Measurements from ENCODE around the gene PRAMEF25. TPM values are rescaled to one million over a fixed set of nuclear protein-coding genes. Genes with fewer than 3 reads are reported as not detected.

The PRAMEF25 gene
- total RNA-seq (2022; extraction: Qiagen RNA extraction), result not detected in 5 replicates

DNA sequence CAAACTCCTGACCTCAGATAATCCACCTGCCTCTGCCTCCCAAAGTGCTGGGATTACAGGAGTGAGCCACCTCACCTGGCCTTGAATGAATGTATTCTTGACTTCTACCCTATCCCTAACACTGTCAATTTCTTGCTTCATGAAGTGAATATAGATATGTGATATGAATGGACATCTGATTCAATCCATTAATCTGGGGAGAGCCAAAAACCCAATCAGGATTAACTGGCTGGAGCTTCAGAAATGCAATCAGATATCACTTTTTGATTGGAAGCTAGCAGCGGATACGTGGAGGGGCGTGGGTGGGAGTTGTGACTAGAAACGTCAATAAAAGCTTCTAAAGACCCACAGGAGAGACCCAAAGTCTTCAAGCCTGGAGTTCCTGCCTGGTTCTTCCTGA lies at the start of gene PRAMEF25:
Gene PRAMEF25 (plus strand): TSS at position 301 of the 400 bp plus-strand sequence. CDS start 2,920 bp downstream, outside the sequence.

DNA sequence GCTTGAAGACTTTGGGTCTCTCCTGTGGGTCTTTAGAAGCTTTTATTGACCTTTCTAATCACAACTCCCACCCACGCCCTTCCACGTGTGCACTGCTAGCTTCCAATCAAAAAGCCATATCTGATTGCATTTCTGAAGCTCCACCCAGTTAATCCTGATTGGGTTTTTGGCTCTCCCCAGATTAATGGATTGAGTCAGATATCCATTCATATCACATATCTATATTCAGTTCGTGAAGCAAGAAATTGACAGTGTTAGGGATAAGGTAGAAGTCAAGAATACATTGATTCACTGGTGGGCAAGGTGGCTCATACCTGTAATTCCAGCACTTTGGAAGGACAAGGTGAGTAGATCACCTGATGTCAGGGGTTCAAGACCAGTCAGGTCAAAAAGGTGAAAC lies 14.1 kb upstream of the PRAMEF25 start, which contains the start of gene PRAMEF27:
Gene PRAMEF27 (minus strand): TSS at position 101 of the 400 bp plus-strand sequence. CDS start 2,916 bp downstream, outside the sequence.

DNA sequence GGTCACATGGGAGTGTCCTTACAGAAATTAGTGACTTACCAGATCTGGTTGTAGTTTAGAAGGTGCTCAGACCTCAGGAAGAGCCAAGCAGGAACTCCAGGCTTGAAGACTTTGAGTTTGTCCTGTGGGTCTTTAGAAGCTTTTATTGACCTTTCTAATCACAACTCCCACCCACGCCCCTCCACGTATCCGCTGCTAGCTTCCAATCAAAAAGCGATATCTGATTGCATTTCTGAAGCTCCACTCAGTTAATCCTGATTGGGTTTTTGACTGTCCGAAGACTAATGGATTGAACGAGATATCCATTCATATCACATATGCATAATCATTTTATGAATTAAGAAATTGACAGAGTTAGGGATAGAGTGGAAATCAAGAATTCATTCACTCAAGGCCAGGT lies 46.2 kb downstream of the PRAMEF25 start, which contains the start of gene HNRNPCL2:
Gene HNRNPCL2 (minus strand): TSS at position 101 of the 400 bp plus-strand sequence. CDS start 454 bp downstream, outside the sequence.

Other genes starting within 250 kb of the PRAMEF25 start
- gene PRAMEF11, start 239.4 kb upstream of the PRAMEF25 start, total RNA-seq (2022; extraction: Qiagen RNA extraction), result not detected in 5 replicates
- not detected in 5 replicates for gene HNRNPCL1, start 222.1 kb upstream of the PRAMEF25 start, total RNA-seq (2022; extraction: Qiagen RNA extraction)
- gene PRAMEF2, start 213.7 kb upstream of the PRAMEF25 start, total RNA-seq (2022; extraction: Qiagen RNA extraction), result 0.08 to 0.13 TPM (median 0.08 TPM) in 4 of 5 replicates, not detected in the other
- gene PRAMEF4, start 184.6 kb upstream of the PRAMEF25 start, total RNA-seq (2022; extraction: Qiagen RNA extraction), result not detected in 5 replicates
- gene PRAMEF10, start 172.5 kb upstream of the PRAMEF25 start, total RNA-seq (2022; extraction: Qiagen RNA extraction), result not detected in 5 replicates
- not detected in 5 replicates for gene PRAMEF7, start 154.2 kb upstream of the PRAMEF25 start, total RNA-seq (2022; extraction: Qiagen RNA extraction)
- gene PRAMEF6, start 123.2 kb upstream of the PRAMEF25 start, total RNA-seq (2022; extraction: Qiagen RNA extraction), result not detected in 5 replicates
- not detected in 5 replicates for gene PRAMEF27, start 14.2 kb upstream of the PRAMEF25 start, total RNA-seq (2022; extraction: Qiagen RNA extraction)
- not detected in 5 replicates for gene HNRNPCL3, start 10.0 kb upstream of the PRAMEF25 start, total RNA-seq (2022; extraction: Qiagen RNA extraction)
- gene HNRNPCL2, start 46.1 kb downstream of the PRAMEF25 start, total RNA-seq (2022; extraction: Qiagen RNA extraction), result not detected in 5 replicates
- not detected in 5 replicates for gene PRAMEF26, start 85.2 kb downstream of the PRAMEF25 start, total RNA-seq (2022; extraction: Qiagen RNA extraction)
- not detected in 5 replicates for gene HNRNPCL4, start 94.9 kb downstream of the PRAMEF25 start, total RNA-seq (2022; extraction: Qiagen RNA extraction)
- gene PRAMEF9, start 101.1 kb downstream of the PRAMEF25 start, total RNA-seq (2022; extraction: Qiagen RNA extraction), result not detected in 5 replicates
- 0.06 TPM in 1 of 5 replicates, not detected in the others for gene PRAMEF13, start 130.6 kb downstream of the PRAMEF25 start, total RNA-seq (2022; extraction: Qiagen RNA extraction)
- not detected in 5 replicates for gene PRAMEF18, start 155.4 kb downstream of the PRAMEF25 start, total RNA-seq (2022; extraction: Qiagen RNA extraction)
- not detected in 5 replicates for gene PRAMEF5, start 183.4 kb downstream of the PRAMEF25 start, total RNA-seq (2022; extraction: Qiagen RNA extraction)
- gene PRAMEF8, start 214.4 kb downstream of the PRAMEF25 start, total RNA-seq (2022; extraction: Qiagen RNA extraction), result not detected in 5 replicates
- gene PRAMEF33, start 232.8 kb downstream of the PRAMEF25 start, total RNA-seq (2022; extraction: Qiagen RNA extraction), result not detected in 5 replicates
- not detected in 5 replicates for gene PRAMEF15, start 244.8 kb downstream of the PRAMEF25 start, total RNA-seq (2022; extraction: Qiagen RNA extraction)